HepG2 (cell line): Measurements from ENCODE around the gene NDUFS2. TPM values are rescaled to one million over a fixed set of nuclear protein-coding genes. Genes with fewer than 3 reads are reported as not detected.

Experiments
- ATRX ChIP-seq: sonication (generic); formaldehyde crosslinking; IDR thresholded peaks from 2 replicates; pipeline ENCODE4 v1.4.0; 2020; ENCODE audit warnings: missing genetic modification reagents, borderline replicate concordance
- ELF4 ChIP-seq: sonication (generic); formaldehyde crosslinking; IDR thresholded peaks from 2 replicates; pipeline ENCODE4 v1.5.0; 2020; ENCODE audit warnings: missing genetic modification reagents, mild to moderate bottlenecking, moderate library complexity, borderline replicate concordance
- HNRNPLL ChIP-seq: fragments of 200-400 bp; formaldehyde crosslinking; IDR thresholded peaks from 2 replicates; pipeline ENCODE4 v1.6.1; 2017; ENCODE audit warnings: mild to moderate bottlenecking, low read depth, low read length; ENCODE audit not compliant: poor library complexity, severe bottlenecking
- KAT7 ChIP-seq: IDR thresholded peaks from 2 replicates; pipeline ENCODE4 v1.6.1; 2018; ENCODE audit warnings: borderline replicate concordance, missing compliant biosample characterization
- KDM5B ChIP-seq: sonication (generic); formaldehyde crosslinking; IDR thresholded peaks from 2 replicates; pipeline ENCODE4 v1.4.0; 2020; ENCODE audit warnings: missing genetic modification reagents, mild to moderate bottlenecking, borderline replicate concordance
- POLR2G ChIP-seq: fragments of 200-400 bp; formaldehyde crosslinking; IDR thresholded peaks from 2 replicates; pipeline ENCODE4 v1.6.1; 2018; ENCODE audit warnings: mild to moderate bottlenecking, low read depth, low read length, moderate library complexity
- RBM39 ChIP-seq: fragments of 200-400 bp; formaldehyde crosslinking; IDR thresholded peaks from one replicate; pipeline ENCODE4 v1.6.1; 2018; ENCODE audit warnings: antibody characterized with exemption, mild to moderate bottlenecking, low read depth, low read length; ENCODE audit not compliant: poor library complexity, severe bottlenecking
- SPEN ChIP-seq: sonication (generic); formaldehyde crosslinking; IDR thresholded peaks from 2 replicates; pipeline ENCODE4 v1.5.1; 2020; ENCODE audit warnings: low read depth, mild to moderate bottlenecking, missing genetic modification reagents
- SRSF9 ChIP-seq: fragments of 200-400 bp; formaldehyde crosslinking; IDR thresholded peaks from 2 replicates; pipeline ENCODE4 v1.6.1; 2018; ENCODE audit warnings: borderline replicate concordance, mild to moderate bottlenecking, low read depth, low read length; ENCODE audit not compliant: insufficient read depth, poor library complexity, severe bottlenecking
- THAP11 ChIP-seq: IDR thresholded peaks from 2 replicates; pipeline ENCODE4 v1.6.1; 2016; ENCODE audit warnings: missing biosample characterization, missing genetic modification reagents
- ZIK1 ChIP-seq: sonication (generic); formaldehyde crosslinking; IDR thresholded peaks from 2 replicates; pipeline ENCODE4 v1.5.0; 2020; ENCODE audit warnings: mild to moderate bottlenecking, low read depth, missing genetic modification reagents, borderline replicate concordance
- ZNF354B ChIP-seq: sonication (generic); formaldehyde crosslinking; IDR thresholded peaks from 2 replicates; pipeline ENCODE4 v1.8.0; 2022; ENCODE audit warnings: mild to moderate bottlenecking, missing genetic modification reagents
- ZNF670 ChIP-seq: sonication (generic); formaldehyde crosslinking; IDR thresholded peaks from 2 replicates; pipeline ENCODE4 v1.8.0; 2022; ENCODE audit warnings: mild to moderate bottlenecking, missing genetic modification reagents, borderline replicate concordance
- ZNF788 ChIP-seq: sonication (generic); formaldehyde crosslinking; IDR thresholded peaks from 2 replicates; pipeline ENCODE4 v1.5.0; 2020; ENCODE audit warnings: mild to moderate bottlenecking, missing genetic modification reagents, borderline replicate concordance
- polyA plus RNA-seq, 8 experiments: library from polyadenylated mRNA; depleted of rRNA in 3 of 8; stranded (reverse) in 7 of 8; unstranded in 1 of 8; fragments of >200 nt; fragmentation: Illumina TruSeq in 4 of 8; extraction: Trizol in 4 of 8; gene quantifications; 2 replicates each; pipeline versions ENCODE4 v1.2.1 to v1.2.3, GENCODE V29; 2011 to 2016; ENCODE audit warnings: low read depth in 4 of 8, missing spikeins in 1 of 8, mixed read lengths in 1 of 8; ENCODE audit not compliant: insufficient read depth in 1 of 8
- total RNA-seq, 5 experiments: library from RNA; depleted of rRNA; stranded (reverse); fragments of >200 nt; fragmentation: Illumina TruSeq; extraction: Trizol; gene quantifications; 2 replicates each; pipeline ENCODE4 v1.2.3, GENCODE V29; 2016; ENCODE audit warnings: low read depth in 1 of 5
- TF ChIP-seq, protein P1 (sequence below): IDR thresholded peaks from 2 replicates; pipeline ENCODE4 v1.6.1; 2016
- TF ChIP-seq, protein P2 (sequence below): fragments of 450-650 bp; IDR thresholded peaks from 2 replicates; pipeline ENCODE4 v1.6.1; 2016
- TF ChIP-seq, protein P3 (sequence below): sonication (generic); formaldehyde crosslinking; IDR thresholded peaks from 2 replicates; pipeline ENCODE4 v1.5.0; 2020; ENCODE audit warnings: missing genetic modification reagents, mild to moderate bottlenecking, borderline replicate concordance
- TF ChIP-seq, protein P4 (sequence below): sonication (generic); formaldehyde crosslinking; IDR thresholded peaks from 2 replicates; pipeline ENCODE4 v1.4.0; 2020; ENCODE audit warnings: missing genetic modification reagents, borderline replicate concordance

Gene NDUFS2
- total and polyA plus RNA-seq, 2 of the 13 experiments (the other 11 are each of a cell fraction or from before 2014, with no cell fraction given): 89.9 to 118 TPM

DNA sequence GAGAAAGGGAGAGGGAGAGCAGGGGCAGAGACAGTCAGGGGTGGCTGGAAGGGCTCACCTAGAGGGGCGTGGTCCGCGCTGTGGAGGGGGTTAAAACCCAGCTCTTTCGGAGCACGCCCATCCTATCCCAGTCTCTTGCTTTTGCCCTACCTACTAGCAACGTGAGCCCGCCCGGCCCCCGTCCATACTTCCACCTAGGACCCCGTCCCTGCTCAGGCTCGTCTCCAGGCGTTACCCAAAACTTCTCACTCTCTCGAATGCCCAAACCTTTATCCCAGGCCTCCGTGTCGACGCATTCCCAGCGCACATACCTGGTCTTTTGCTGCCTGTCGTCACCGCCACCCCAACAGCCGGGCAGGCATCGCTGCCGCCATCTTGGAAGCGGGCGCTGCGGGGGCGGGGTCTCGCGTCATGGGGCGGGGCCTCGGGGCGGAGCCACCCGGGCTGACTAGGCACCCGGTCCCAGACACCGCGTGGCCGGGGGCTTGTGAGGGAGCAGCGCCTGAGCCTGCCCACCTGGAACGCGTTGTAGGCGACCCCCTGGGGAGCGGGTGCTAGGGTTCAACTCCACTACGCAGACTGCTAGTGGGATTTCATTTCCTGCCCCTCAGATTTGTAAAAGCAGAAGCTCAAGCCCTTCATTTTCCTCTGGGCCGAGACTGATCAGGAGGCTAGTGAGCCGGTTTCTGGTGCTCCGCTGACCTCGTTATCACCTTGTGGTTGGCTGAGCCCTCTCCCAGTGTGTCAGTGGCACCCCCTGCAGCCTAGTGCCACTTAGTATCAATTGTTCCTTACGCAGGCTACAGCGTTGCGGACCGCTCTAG lies 24.8 kb upstream of the NDUFS2 start, which contains the start of gene B4GALT3 (continued):
- TF ChIP-seq ZNF354B (no peak), ATRX (CRISPR knock-in tag) (no peak), ZNF670 (peak; percentile 86), THAP11 (CRISPR knock-in tag) (peak; percentile 74; the same call in 1 of the 2 replicates), ELF4 (CRISPR knock-in tag) (no peak), KAT7 (CRISPR knock-in tag) (peak; percentile 74; the same call in 1 of the 2 replicates), ZIK1 (CRISPR knock-in tag) (no peak; the same call in 1 of the 2 replicates), SPEN (CRISPR knock-in tag) (peak; percentile 68), ZNF788 (CRISPR knock-in tag) (no peak), RBM39 (peak; percentile 48), KDM5B (peak; percentile 80; the same call in 1 of the 2 replicates), POLR2G (peak; percentile 95), HNRNPLL (peak; percentile 57), SRSF9 (no peak)
- TF ChIP-seq, protein P1, sequence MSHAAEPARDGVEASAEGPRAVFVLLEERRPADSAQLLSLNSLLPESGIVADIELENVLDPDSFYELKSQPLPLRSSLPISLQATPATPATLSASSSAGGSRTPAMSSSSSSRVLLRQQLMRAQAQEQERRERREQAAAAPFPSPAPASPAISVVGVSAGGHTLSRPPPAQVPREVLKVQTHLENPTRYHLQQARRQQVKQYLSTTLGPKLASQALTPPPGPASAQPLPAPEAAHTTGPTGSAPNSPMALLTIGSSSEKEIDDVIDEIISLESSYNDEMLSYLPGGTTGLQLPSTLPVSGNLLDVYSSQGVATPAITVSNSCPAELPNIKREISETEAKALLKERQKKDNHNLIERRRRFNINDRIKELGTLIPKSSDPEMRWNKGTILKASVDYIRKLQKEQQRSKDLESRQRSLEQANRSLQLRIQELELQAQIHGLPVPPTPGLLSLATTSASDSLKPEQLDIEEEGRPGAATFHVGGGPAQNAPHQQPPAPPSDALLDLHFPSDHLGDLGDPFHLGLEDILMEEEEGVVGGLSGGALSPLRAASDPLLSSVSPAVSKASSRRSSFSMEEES (CRISPR knock-in tag): peak; percentile 45; the same call in 1 of the 2 replicates
- TF ChIP-seq, protein P2, sequence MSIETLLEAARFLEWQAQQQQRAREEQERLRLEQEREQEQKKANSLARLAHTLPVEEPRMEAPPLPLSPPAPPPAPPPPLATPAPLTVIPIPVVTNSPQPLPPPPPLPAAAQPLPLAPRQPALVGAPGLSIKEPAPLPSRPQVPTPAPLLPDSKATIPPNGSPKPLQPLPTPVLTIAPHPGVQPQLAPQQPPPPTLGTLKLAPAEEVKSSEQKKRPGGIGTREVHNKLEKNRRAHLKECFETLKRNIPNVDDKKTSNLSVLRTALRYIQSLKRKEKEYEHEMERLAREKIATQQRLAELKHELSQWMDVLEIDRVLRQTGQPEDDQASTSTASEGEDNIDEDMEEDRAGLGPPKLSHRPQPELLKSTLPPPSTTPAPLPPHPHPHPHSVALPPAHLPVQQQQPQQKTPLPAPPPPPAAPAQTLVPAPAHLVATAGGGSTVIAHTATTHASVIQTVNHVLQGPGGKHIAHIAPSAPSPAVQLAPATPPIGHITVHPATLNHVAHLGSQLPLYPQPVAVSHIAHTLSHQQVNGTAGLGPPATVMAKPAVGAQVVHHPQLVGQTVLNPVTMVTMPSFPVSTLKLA: peak; percentile 40
- TF ChIP-seq, protein P3, sequence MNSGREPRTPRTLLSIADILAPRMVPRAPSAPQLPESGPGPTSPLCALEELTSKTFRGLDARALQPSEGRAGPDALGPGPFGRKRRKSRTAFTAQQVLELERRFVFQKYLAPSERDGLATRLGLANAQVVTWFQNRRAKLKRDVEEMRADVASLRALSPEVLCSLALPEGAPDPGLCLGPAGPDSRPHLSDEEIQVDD: no peak
- TF ChIP-seq, protein P4, sequence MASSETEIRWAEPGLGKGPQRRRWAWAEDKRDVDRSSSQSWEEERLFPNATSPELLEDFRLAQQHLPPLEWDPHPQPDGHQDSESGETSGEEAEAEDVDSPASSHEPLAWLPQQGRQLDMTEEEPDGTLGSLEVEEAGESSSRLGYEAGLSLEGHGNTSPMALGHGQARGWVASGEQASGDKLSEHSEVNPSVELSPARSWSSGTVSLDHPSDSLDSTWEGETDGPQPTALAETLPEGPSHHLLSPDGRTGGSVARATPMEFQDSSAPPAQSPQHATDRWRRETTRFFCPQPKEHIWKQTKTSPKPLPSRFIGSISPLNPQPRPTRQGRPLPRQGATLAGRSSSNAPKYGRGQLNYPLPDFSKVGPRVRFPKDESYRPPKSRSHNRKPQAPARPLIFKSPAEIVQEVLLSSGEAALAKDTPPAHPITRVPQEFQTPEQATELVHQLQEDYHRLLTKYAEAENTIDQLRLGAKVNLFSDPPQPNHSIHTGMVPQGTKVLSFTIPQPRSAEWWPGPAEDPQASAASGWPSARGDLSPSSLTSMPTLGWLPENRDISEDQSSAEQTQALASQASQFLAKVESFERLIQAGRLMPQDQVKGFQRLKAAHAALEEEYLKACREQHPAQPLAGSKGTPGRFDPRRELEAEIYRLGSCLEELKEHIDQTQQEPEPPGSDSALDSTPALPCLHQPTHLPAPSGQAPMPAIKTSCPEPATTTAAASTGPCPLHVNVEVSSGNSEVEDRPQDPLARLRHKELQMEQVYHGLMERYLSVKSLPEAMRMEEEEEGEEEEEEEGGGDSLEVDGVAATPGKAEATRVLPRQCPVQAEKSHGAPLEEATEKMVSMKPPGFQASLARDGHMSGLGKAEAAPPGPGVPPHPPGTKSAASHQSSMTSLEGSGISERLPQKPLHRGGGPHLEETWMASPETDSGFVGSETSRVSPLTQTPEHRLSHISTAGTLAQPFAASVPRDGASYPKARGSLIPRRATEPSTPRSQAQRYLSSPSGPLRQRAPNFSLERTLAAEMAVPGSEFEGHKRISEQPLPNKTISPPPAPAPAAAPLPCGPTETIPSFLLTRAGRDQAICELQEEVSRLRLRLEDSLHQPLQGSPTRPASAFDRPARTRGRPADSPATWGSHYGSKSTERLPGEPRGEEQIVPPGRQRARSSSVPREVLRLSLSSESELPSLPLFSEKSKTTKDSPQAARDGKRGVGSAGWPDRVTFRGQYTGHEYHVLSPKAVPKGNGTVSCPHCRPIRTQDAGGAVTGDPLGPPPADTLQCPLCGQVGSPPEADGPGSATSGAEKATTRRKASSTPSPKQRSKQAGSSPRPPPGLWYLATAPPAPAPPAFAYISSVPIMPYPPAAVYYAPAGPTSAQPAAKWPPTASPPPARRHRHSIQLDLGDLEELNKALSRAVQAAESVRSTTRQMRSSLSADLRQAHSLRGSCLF (CRISPR knock-in tag): no peak
